ENCODE measurements around the gene PLCD1.

DNA sequence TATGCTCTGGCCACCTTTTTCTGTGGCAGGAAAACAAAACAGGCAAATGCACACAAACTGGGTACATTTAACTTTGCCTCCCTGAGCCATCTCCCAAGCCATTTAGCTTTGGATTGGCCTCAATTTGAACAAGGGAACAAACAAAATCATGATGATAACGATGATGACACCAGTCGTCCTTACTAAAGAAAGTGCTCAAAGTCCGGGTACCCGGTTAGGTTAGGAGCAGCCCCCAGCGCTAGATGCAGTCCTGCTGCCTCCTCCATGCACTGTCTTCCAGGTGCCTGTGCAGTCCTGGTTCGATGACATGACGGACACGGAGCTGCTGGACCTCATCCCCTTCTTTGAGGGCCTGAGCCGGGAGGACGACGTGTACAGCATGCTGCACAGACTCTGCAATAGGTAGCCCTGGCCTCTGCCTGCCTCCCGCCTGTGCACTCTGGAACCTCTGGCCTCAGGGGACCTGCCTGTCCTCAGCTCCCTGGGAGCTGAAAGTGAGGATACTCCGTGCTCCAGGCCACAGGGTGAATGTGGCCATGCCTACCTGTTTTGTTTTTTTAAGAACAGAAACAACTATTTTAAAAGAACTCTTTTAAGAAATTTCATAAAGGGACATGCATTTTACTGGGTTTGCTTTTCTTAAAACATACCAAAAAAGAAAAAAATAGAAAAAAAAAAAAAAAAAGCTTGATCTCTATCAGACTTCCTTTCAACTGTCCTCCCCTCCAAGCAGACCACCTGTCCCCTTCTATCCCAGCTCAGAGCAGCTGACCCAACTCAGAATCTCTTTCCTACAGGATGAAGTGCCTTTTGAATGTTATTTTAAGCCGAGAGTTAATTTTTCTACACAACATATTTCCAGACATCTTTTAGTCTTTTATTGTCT is 48.7 kb downstream of the PLCD1 start:
- TF ChIP-seq POLR2A (IDR thresholded peaks at IDR 0.05) (no peak), POLR2AphosphoS5 (IDR thresholded peaks at IDR 0.05) (no peak)
- TF ChIP-seq, protein P1, sequence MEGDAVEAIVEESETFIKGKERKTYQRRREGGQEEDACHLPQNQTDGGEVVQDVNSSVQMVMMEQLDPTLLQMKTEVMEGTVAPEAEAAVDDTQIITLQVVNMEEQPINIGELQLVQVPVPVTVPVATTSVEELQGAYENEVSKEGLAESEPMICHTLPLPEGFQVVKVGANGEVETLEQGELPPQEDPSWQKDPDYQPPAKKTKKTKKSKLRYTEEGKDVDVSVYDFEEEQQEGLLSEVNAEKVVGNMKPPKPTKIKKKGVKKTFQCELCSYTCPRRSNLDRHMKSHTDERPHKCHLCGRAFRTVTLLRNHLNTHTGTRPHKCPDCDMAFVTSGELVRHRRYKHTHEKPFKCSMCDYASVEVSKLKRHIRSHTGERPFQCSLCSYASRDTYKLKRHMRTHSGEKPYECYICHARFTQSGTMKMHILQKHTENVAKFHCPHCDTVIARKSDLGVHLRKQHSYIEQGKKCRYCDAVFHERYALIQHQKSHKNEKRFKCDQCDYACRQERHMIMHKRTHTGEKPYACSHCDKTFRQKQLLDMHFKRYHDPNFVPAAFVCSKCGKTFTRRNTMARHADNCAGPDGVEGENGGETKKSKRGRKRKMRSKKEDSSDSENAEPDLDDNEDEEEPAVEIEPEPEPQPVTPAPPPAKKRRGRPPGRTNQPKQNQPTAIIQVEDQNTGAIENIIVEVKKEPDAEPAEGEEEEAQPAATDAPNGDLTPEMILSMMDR (IDR thresholded peaks at IDR 0.05), result no peak

All from gastroesophageal sphincter (tissue), 3 donors.